ENCODE data around the gene COX7A2L. TPM values are rescaled to one million over a fixed set of nuclear protein-coding genes. Genes with fewer than 3 reads are reported as not detected.
A peak's percentile ranks its signal among the peaks of the same experiment; 100 is the strongest.

COX7A2L gene
- total RNA-seq, 2 experiments from 2014 or later = 103 TPM

- ATAC-seq (no peak), DNase-seq (no peak)
- ChIA-PET POLR2A (interaction anchor here (0.7 kb wide), 1 partner anchor 63 kb away, joined by 3 read pairs; no protein-coding TSS in a partner anchor), CTCF (interaction anchor here (0.7 to 4.1 kb wide), 15 partner anchors 9 to 242 kb away, joined by 3 to 40 read pairs (median 4); no protein-coding TSS in a partner anchor)
- peaks cover 48% of the 10 kb centered on the region for H3K36me3 Mint-ChIP-seq (ENCODE audit: low read depth)
- H3K9me3 Mint-ChIP-seq (ENCODE audit: low read depth) = no peaks in the 10 kb centered on the region
- H3K27ac Mint-ChIP-seq = no peak overlapping the region
- H3K4me1 Mint-ChIP-seq = peaks cover 16% of the 10 kb centered on the region
- intact Hi-C loops (cut with DNase I, micrococcal nuclease) = loop anchor here (1.0 kb wide), 1 partner anchor 233 kb away; no protein-coding TSS in a partner anchor
- H3K4me3 Mint-ChIP-seq = no peak overlapping the region
- no peaks in the 10 kb centered on the region for H3K27me3 Mint-ChIP-seq
These were observed 32.1 kb downstream of the COX7A2L start for GRCh38 chr2:42328923-42329322.

GRCh38 chr2:42328148-42328833 is 32.7 kb downstream of the COX7A2L start:
- H3K36me3 Mint-ChIP-seq (ENCODE audit: low read depth) = peaks cover 42% of the 10 kb centered on the region
- intact Hi-C loops (cut with DNase I, micrococcal nuclease) = loop anchor here (1.0 kb wide), 1 partner anchor 232 kb away; no protein-coding TSS in a partner anchor
- no peak for DNase-seq
- ChIA-PET CTCF (interaction anchor here (0.7 to 4.1 kb wide), 19 partner anchors 9 to 322 kb away, joined by 3 to 40 read pairs (median 4); no protein-coding TSS in a partner anchor), POLR2A (interaction anchor here (0.7 kb wide), 1 partner anchor 63 kb away, joined by 3 read pairs; no protein-coding TSS in a partner anchor)
- no peak overlapping the region for H3K4me3 Mint-ChIP-seq
- no peak for ATAC-seq
- H3K27me3 Mint-ChIP-seq = no peaks in the 10 kb centered on the region
- no peaks in the 10 kb centered on the region for H3K9me3 Mint-ChIP-seq (ENCODE audit: low read depth)
- peak overlapping the region; percentile 3 for H3K27ac Mint-ChIP-seq
- H3K4me1 Mint-ChIP-seq = peaks cover 16% of the 10 kb centered on the region

GRCh38 chr2:42327125-42327524 is 33.9 kb downstream of the COX7A2L start:
- peak overlapping the region; percentile 60 for H3K27ac Mint-ChIP-seq
- DNase-seq (no peak), ATAC-seq (peak; percentile 46)
- intact Hi-C loops (cut with DNase I, micrococcal nuclease) = no loop called here
- ChIA-PET POLR2A (no interaction called here), CTCF (interaction anchor here (1.0 to 4.1 kb wide), 3 partner anchors 11 to 240 kb away, joined by 5 to 40 read pairs (median 6); no protein-coding TSS in a partner anchor)
- peaks cover 16% of the 10 kb centered on the region for H3K4me1 Mint-ChIP-seq
- H3K4me3 Mint-ChIP-seq = no peak overlapping the region
- no peaks in the 10 kb centered on the region for H3K27me3 Mint-ChIP-seq
- H3K9me3 Mint-ChIP-seq (ENCODE audit: low read depth) = no peaks in the 10 kb centered on the region
- peaks cover 32% of the 10 kb centered on the region for H3K36me3 Mint-ChIP-seq (ENCODE audit: low read depth)

GRCh38 chr2:42325609-42326008 is 35.4 kb downstream of the COX7A2L start:
- DNase-seq (no peak), ATAC-seq (no peak)
- intact Hi-C loops (cut with DNase I, micrococcal nuclease) = no loop called here
- ChIA-PET CTCF (interaction anchor here (4.1 kb wide), 1 partner anchor 229 kb away, joined by 40 read pairs; no protein-coding TSS in a partner anchor), POLR2A (interaction anchor here (0.8 kb wide), 1 partner anchor 60 kb away, joined by 3 read pairs; no protein-coding TSS in a partner anchor)
- H3K4me1 Mint-ChIP-seq = peaks cover 17% of the 10 kb centered on the region
- H3K9me3 Mint-ChIP-seq (ENCODE audit: low read depth) = no peaks in the 10 kb centered on the region
- no peak overlapping the region for H3K27ac Mint-ChIP-seq
- H3K36me3 Mint-ChIP-seq (ENCODE audit: low read depth) = peaks cover 33% of the 10 kb centered on the region
- H3K4me3 Mint-ChIP-seq = no peak overlapping the region
- no peaks in the 10 kb centered on the region for H3K27me3 Mint-ChIP-seq

- H3K27ac Mint-ChIP-seq = peak overlapping the region; percentile 65
- H3K4me3 Mint-ChIP-seq = no peak overlapping the region
- H3K36me3 Mint-ChIP-seq (ENCODE audit: low read depth) = peaks cover 35% of the 10 kb centered on the region
- H3K9me3 Mint-ChIP-seq (ENCODE audit: low read depth) = no peaks in the 10 kb centered on the region
- intact Hi-C loops (cut with DNase I, micrococcal nuclease) = no loop called here
- DNase-seq = no peak
- H3K27me3 Mint-ChIP-seq = no peaks in the 10 kb centered on the region
- ATAC-seq = no peak
- CTCF ChIA-PET = interaction anchor here (1.0 to 1.1 kb wide), 2 partner anchors 34 to 231 kb away, joined by 3 to 4 read pairs; no protein-coding TSS in a partner anchor
- POLR2A ChIA-PET = interaction anchor here (0.8 kb wide), 1 partner anchor 60 kb away, joined by 3 read pairs; no protein-coding TSS in a partner anchor
- peaks cover 15% of the 10 kb centered on the region for H3K4me1 Mint-ChIP-seq
These were observed 36.1 kb downstream of the COX7A2L start for GRCh38 chr2:42324949-42325348.

GRCh38 chr2:42324244-42324643 is 36.8 kb downstream of the COX7A2L start:
- no peaks in the 10 kb centered on the region for H3K27me3 Mint-ChIP-seq
- peaks cover 31% of the 10 kb centered on the region for H3K36me3 Mint-ChIP-seq (ENCODE audit: low read depth)
- H3K9me3 Mint-ChIP-seq (ENCODE audit: low read depth) = no peaks in the 10 kb centered on the region
- ATAC-seq = no peak
- ChIA-PET CTCF (interaction anchor here (0.7 to 1.1 kb wide), 3 partner anchors 34 to 729 kb away, joined by 3 to 4 read pairs (median 4); no protein-coding TSS in a partner anchor), POLR2A (no interaction called here)
- H3K4me3 Mint-ChIP-seq = no peak overlapping the region
- H3K4me1 Mint-ChIP-seq = peaks cover 10% of the 10 kb centered on the region
- DNase-seq = no peak
- intact Hi-C loops (cut with DNase I, micrococcal nuclease) = no loop called here
- no peak overlapping the region for H3K27ac Mint-ChIP-seq

- H3K27ac Mint-ChIP-seq = no peak overlapping the region
- no peaks in the 10 kb centered on the region for H3K27me3 Mint-ChIP-seq
These were observed 39.5 kb downstream of the COX7A2L start for GRCh38 chr2:42321452-42322064.

GRCh38 chr2:42319265-42319664 is 41.8 kb downstream of the COX7A2L start:
- ATAC-seq (no peak), DNase-seq (no peak)
- Mint-ChIP-seq H3K27ac (peak overlapping the region; percentile 29), H3K36me3 (ENCODE audit: low read depth) (peaks cover 46% of the 10 kb centered on the region), H3K9me3 (ENCODE audit: low read depth) (no peaks in the 10 kb centered on the region), H3K27me3 (no peaks in the 10 kb centered on the region), H3K4me1 (peaks cover 32% of the 10 kb centered on the region), H3K4me3 (no peak overlapping the region)
- ChIA-PET POLR2A (no interaction called here), CTCF (interaction anchor here (1.3 kb wide), 1 partner anchor 9 kb away, joined by 5 read pairs; no protein-coding TSS in a partner anchor)
- intact Hi-C loops (cut with DNase I, micrococcal nuclease) = no loop called here

More at GRCh38 chr2:42321452-42322064, 39.5 kb downstream of the COX7A2L start:
- Mint-ChIP-seq H3K4me1 (peaks cover 20% of the 10 kb centered on the region), H3K36me3 (ENCODE audit: low read depth) (peaks cover 39% of the 10 kb centered on the region), H3K4me3 (no peak overlapping the region), H3K9me3 (ENCODE audit: low read depth) (no peaks in the 10 kb centered on the region)
- intact Hi-C loops (cut with DNase I, micrococcal nuclease) = no loop called here
- ATAC-seq (no peak), DNase-seq (no peak)
- POLR2A ChIA-PET = no interaction called here
- CTCF ChIA-PET = no interaction called here

- intact Hi-C loops (cut with DNase I, micrococcal nuclease) = no loop called here
- Mint-ChIP-seq H3K27ac (peak overlapping the region; percentile 55), H3K4me3 (no peak overlapping the region), H3K27me3 (no peaks in the 10 kb centered on the region), H3K36me3 (ENCODE audit: low read depth) (peaks cover 46% of the 10 kb centered on the region), H3K9me3 (ENCODE audit: low read depth) (no peaks in the 10 kb centered on the region), H3K4me1 (peaks cover 32% of the 10 kb centered on the region)
- ChIA-PET CTCF (interaction anchor here (0.6 kb wide), 1 partner anchor 77 kb away, joined by 3 read pairs; no protein-coding TSS in a partner anchor), POLR2A (interaction anchor here (0.9 kb wide), 1 partner anchor 139 kb away, joined by 4 read pairs; no protein-coding TSS in a partner anchor)
- DNase-seq (no peak), ATAC-seq (no peak)
These were observed 43.1 kb downstream of the COX7A2L start for GRCh38 chr2:42317945-42318344.

- intact Hi-C loops (cut with DNase I, micrococcal nuclease) = no loop called here
- Mint-ChIP-seq H3K27me3 (no peaks in the 10 kb centered on the region), H3K4me1 (peaks cover 32% of the 10 kb centered on the region), H3K9me3 (ENCODE audit: low read depth) (no peaks in the 10 kb centered on the region), H3K36me3 (ENCODE audit: low read depth) (peaks cover 46% of the 10 kb centered on the region), H3K4me3 (no peak overlapping the region), H3K27ac (peak overlapping the region; percentile 64)
- POLR2A ChIA-PET = interaction anchor here (0.9 kb wide), 1 partner anchor 139 kb away, joined by 4 read pairs; no protein-coding TSS in a partner anchor
- ATAC-seq = peak; percentile 57
- no peak for DNase-seq
- CTCF ChIA-PET = interaction anchor here (0.6 kb wide), 1 partner anchor 77 kb away, joined by 3 read pairs; no protein-coding TSS in a partner anchor
These were observed 43.5 kb downstream of the COX7A2L start for GRCh38 chr2:42317486-42317885.

GRCh38 chr2:42316910-42317309 is 44.1 kb downstream of the COX7A2L start:
- Mint-ChIP-seq H3K4me3 (no peak overlapping the region), H3K27me3 (no peaks in the 10 kb centered on the region), H3K27ac (peak overlapping the region; percentile 58), H3K36me3 (ENCODE audit: low read depth) (peaks cover 46% of the 10 kb centered on the region), H3K9me3 (ENCODE audit: low read depth) (no peaks in the 10 kb centered on the region), H3K4me1 (peaks cover 32% of the 10 kb centered on the region)
- DNase-seq (no peak), ATAC-seq (no peak)
- intact Hi-C loops (cut with DNase I, micrococcal nuclease) = no loop called here
- CTCF ChIA-PET = interaction anchor here (0.6 kb wide), 1 partner anchor 141 kb away, joined by 3 read pairs; no protein-coding TSS in a partner anchor
- POLR2A ChIA-PET = interaction anchor here (0.9 kb wide), 1 partner anchor 138 kb away, joined by 4 read pairs; no protein-coding TSS in a partner anchor

Measured in activated CD4-positive, alpha-beta T cell treated with anti-CD3 and anti-CD28 coated beads for 36 hours (primary cell).